GM12878 (cell line): ENCODE data around the gene CYP24A1.

Experiments used
- CEBPB ChIP-seq, 2 experiments: fragments of 150-350 bp in 1 of 2; IDR thresholded peaks; 2 replicates each; pipeline ENCODE4 v1.6.1; 2012 to 2014; ENCODE audit warnings: low read depth in 2 of 2, low read length in 2 of 2, borderline replicate concordance in 1 of 2, inconsistent platforms in 1 of 2
- CTCF ChIP-seq, 3 experiments: IDR thresholded peaks in 2 of 3; conservative IDR thresholded peaks in 1 of 3; 2 replicates each; pipeline ENCODE4 v1.5.1; 2011; ENCODE audit warnings: low read depth in 3 of 3, low read length in 3 of 3, mild to moderate bottlenecking in 3 of 3, control low read depth in 2 of 3, moderate library complexity in 2 of 3, inconsistent platforms in 1 of 3, mixed read lengths in 1 of 3; ENCODE audit not compliant: control insufficient read depth in 2 of 3, insufficient read depth in 1 of 3; ENCODE audit errors: extremely low read depth in 1 of 3
- FOXK2 ChIP-seq: fragments of 450-650 bp; IDR thresholded peaks from 2 replicates; pipeline ENCODE4 v1.6.1; 2017; ENCODE audit warnings: mild to moderate bottlenecking, moderate library complexity
- RFX5 ChIP-seq: IDR thresholded peaks from 2 replicates; pipeline ENCODE4 v1.6.1; 2011; ENCODE audit warnings: low read depth, low read length, improper control_type of control experiment
- TF ChIP-seq, protein P1 (sequence below): IDR thresholded peaks from 2 replicates; pipeline ENCODE4 v1.6.1; 2012; ENCODE audit warnings: low read depth, low read length, improper control_type of control experiment

- TF ChIP-seq FOXK2 (no peak), CTCF (IDR thresholded peaks at IDR 0.05 in 2 of 3, conservative IDR thresholded peaks at IDR 0.05 in 1 of 3; ENCODE audit: control insufficient read depth in 2 of 3, extremely low read depth in 1 of 3, insufficient read depth in 1 of 3, low read depth in 3 of 3, low read length in 3 of 3) (no peak), CEBPB (IDR thresholded peaks at IDR 0.05; ENCODE audit: borderline replicate concordance in 1 of 2, low read depth in 2 of 2, low read length in 2 of 2) (no peak), RFX5 (no peak)
- TF ChIP-seq, protein P1, sequence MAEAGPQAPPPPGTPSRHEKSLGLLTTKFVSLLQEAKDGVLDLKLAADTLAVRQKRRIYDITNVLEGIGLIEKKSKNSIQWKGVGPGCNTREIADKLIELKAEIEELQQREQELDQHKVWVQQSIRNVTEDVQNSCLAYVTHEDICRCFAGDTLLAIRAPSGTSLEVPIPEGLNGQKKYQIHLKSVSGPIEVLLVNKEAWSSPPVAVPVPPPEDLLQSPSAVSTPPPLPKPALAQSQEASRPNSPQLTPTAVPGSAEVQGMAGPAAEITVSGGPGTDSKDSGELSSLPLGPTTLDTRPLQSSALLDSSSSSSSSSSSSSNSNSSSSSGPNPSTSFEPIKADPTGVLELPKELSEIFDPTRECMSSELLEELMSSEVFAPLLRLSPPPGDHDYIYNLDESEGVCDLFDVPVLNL, result no peak
These were observed 61.4 kb downstream of the CYP24A1 start for GRCh38 chr20:54112221-54112884.
